ENCODE measurements around the gene NYNRIN. TPM values are rescaled to one million over a fixed set of nuclear protein-coding genes. Genes with fewer than 3 reads are reported as not detected.

Gene NYNRIN
- total and polyA plus RNA-seq, 2 of the 8 experiments (the other 6 are each of a cell fraction or from before 2014, with no cell fraction given): 15.2 to 18.3 TPM

- TF ChIP-seq TAF7 (optimal IDR thresholded peaks at IDR 0.05; ENCODE audit: borderline replicate concordance, low read depth, low read length) (peak; percentile 80), CREB1 (IDR thresholded peaks at IDR 0.05) (peak; percentile 32; the same call in 1 of the 2 replicates)
Measured at GRCh38 chr14:24431569-24432258, 32.9 kb downstream of the NYNRIN start (continued).

Measured in H1 (cell line).